Measurements from ENCODE around the gene RNF157.

RNF157 gene

DNA sequence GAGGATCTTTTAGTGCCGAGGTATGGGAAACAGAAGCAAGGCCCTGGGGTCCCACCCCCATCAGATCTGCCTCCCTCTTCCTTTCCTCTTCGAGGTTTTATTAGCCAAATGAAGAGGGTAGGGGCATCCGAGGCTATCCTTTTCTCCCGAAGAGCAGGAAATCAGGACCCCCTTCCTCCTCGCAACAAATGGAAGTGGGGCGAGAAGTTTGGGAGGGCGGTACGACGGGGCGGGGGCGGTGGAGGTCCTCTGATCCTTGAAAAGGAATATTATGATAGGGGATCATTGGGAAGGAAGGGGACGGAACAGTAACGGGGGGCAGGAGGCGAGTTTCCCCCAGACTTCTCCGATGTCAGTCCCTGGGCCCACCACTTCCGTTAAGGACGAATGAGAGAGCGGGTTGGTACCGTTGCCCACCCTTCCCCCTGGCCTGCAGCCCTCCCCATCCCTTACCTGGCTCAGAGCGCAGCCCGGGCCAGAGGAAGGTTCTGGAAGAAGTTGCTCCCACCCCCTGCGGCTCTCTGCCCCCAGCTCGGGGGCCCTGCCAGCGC, 99.6 kb downstream of the RNF157 start:
- Histone ChIP-seq H3K36me3 (no peaks in the 10 kb centered on the region), H3K9me3 (replicated peaks in 1 of 11) (no peaks in the 10 kb centered on the region), H4K20me1 (no peaks in the 10 kb centered on the region), H3K4me2 (peak overlapping the region; percentile 95 to 99 (median 98)), H3K27ac (peak overlapping the region in 1 of 11 experiments; percentile 46; a peak in 1 of 22 replicates), H3K4me3 (peak overlapping the region; percentile 52 to 71 (median 58); a peak in 18 of 20 replicates), H3K4me1 (peaks cover 59 to 85% (median 81%) of the 10 kb centered on the region in 10 experiments), H3K9ac (peak overlapping the region in 2 of 11 experiments; percentile 58 to 60; a peak in 2 of 22 replicates), H3K27me3 (peaks cover 29 to 60% (median 39%) of the 10 kb centered on the region in 11 experiments)
- no peak for TF ChIP-seq Cebpa-rat (IDR thresholded peaks at IDR 0.05)

DNA sequence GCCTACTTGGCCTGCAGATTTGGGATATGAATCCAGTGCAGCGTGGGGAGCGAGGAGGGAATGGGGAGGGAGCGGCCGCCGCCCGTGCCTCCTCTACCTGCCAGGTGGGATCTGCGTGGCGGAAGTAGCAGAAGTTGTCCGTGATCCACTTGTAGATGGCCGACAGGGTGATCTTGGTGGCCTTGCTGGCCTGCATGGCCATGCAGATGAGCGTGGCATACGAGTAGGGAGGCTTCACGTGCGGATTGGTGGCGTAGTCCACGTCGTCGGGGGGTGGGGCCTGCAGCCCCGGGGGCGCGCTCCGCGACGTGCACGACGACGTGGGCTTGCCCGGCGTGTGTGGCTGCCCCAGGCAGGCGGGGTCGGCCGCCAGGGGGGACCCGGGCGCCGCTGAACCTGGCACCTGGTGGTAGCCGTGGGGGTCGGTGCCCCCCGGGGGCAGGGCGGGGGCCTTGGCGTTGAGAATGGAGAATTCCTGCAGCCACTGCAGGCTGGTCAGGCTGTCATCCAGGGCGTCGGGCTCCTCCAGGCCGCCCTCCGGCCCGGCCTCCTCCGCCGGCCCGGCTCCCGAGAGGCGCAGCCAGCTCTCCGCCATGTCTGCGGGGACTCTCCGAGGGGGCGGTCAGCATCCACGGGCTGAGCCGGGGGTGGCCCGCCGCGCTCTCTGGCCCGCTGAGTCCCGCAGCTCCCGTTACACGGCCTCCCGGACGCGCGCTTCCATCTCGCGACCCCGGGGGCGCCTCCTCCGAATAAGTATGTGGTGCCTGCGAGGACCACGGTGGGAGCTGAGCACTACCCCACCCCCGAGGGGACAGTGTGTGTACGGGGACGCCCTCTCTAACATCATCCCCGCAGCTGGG, 100.3 kb downstream of the RNF157 start:
- peak overlapping the region in 7 of 11 experiments; percentile 98 to 99 (median 99); a peak in 9 of 22 replicates for H3K4me2 ChIP-seq
- no peak overlapping the region for H3K4me3 ChIP-seq
- H3K36me3 ChIP-seq = no peaks in the 10 kb centered on the region
- H3K27me3 ChIP-seq = peaks cover 29 to 60% (median 39%) of the 10 kb centered on the region in 11 experiments
- H3K27ac ChIP-seq = no peak overlapping the region
- H4K20me1 ChIP-seq = no peaks in the 10 kb centered on the region
- H3K9me3 ChIP-seq (replicated peaks in 1 of 11) = no peaks in the 10 kb centered on the region
- H3K9ac ChIP-seq = no peak overlapping the region
- TF ChIP-seq Cebpa-rat (IDR thresholded peaks at IDR 0.05) = no peak
- H3K4me1 ChIP-seq = peaks cover 52 to 85% (median 81%) of the 10 kb centered on the region in 10 experiments

DNA sequence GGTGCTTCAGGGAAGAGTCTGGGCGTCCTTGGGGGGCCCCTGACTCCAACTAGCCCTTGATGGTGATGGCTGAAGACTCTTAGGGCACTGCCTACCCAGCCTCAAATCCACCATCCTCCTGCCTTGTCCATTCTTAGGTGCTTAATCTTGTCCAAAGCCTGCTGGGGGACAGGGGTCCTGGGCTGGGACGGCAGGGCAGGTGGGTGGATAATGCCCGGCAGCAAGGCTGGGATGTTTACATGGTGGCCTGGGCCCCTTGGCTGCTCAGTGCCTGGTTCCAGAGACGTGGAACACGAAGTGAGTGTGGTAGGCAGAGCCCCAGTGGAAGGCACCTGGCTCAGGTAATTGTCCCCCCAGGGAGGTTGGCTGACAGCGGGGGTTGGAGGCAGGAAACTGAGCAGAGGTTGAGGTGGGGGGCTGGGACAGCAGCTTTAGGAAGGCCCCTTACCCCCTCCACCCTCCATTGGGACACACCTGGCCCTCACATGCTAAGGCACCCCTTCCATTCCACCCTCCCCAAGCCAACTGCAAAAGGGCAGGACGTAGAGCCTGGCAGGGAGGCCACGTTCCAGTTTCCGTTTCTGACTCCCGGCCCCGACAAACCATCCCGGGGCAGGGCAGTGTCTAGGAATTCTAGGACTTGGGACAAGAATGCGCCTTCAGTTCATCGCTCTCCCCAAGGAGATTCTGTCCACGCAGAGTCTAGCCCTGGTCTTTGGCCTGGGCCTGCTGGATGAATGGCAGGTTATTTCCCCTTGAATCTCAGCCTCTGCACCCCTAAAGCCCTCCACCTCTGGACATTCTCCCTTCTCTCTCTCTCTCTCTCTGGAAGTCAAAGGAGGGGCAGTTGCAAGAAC, 101.2 kb downstream of the RNF157 start:
- Histone ChIP-seq H3K27ac (no peak overlapping the region), H3K9me3 (replicated peaks in 1 of 11) (no peaks in the 10 kb centered on the region), H3K4me3 (no peak overlapping the region), H3K36me3 (no peaks in the 10 kb centered on the region), H3K9ac (no peak overlapping the region), H3K4me2 (peak overlapping the region in 1 of 11 experiments; percentile 97; a peak in 2 of 22 replicates), H3K4me1 (peaks cover 43 to 85% (median 78%) of the 10 kb centered on the region in 10 experiments), H3K27me3 (peaks cover 29 to 60% (median 39%) of the 10 kb centered on the region in 11 experiments), H4K20me1 (no peaks in the 10 kb centered on the region)
- TF ChIP-seq Cebpa-rat (IDR thresholded peaks at IDR 0.05) = no peak

DNA sequence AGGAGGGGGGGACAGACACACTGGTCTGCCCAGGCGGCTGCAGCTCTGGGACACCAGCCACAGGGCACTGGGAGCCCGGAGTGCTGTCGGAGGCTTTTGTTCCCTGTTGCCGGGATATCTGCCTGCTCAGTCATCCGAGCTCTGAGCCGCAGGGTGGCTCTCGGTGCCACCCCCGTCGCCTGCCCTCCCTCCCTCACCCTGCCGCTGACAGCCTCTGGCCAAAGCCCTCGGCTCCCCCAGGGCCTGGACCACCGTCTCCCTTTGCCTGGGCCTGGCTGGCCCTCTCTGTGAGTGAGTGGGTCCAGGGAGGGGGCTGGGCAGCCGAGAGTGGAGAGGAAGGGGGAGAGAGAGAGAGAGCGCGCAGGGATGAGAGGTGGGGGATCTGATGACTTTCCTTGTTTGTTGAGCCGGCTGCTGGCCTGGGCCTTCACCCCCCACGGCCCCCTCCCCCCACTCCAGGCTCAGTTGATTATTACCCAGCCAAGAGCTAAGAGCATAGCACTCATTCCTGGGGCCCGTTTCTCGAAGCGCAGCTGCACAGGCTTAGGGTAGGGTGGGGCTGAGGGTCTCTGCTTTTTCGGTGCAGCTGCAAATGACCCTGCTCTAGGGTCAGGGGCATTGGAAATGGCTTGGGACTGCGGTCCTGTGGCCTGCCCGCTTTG, 101.9 kb downstream of the RNF157 start:
- Histone ChIP-seq H3K4me2 (peak overlapping the region in 9 of 11 experiments; percentile 68 to 97 (median 92); a peak in 15 of 22 replicates), H3K9ac (no peak overlapping the region), H3K9me3 (replicated peaks in 1 of 11) (no peaks in the 10 kb centered on the region), H4K20me1 (no peaks in the 10 kb centered on the region), H3K4me3 (no peak overlapping the region), H3K36me3 (no peaks in the 10 kb centered on the region), H3K4me1 (peaks cover 41 to 85% (median 78%) of the 10 kb centered on the region in 10 experiments), H3K27ac (no peak overlapping the region), H3K27me3 (peaks cover 29 to 60% (median 39%) of the 10 kb centered on the region in 11 experiments)
- no peak for TF ChIP-seq Cebpa-rat (IDR thresholded peaks at IDR 0.05)

DNA sequence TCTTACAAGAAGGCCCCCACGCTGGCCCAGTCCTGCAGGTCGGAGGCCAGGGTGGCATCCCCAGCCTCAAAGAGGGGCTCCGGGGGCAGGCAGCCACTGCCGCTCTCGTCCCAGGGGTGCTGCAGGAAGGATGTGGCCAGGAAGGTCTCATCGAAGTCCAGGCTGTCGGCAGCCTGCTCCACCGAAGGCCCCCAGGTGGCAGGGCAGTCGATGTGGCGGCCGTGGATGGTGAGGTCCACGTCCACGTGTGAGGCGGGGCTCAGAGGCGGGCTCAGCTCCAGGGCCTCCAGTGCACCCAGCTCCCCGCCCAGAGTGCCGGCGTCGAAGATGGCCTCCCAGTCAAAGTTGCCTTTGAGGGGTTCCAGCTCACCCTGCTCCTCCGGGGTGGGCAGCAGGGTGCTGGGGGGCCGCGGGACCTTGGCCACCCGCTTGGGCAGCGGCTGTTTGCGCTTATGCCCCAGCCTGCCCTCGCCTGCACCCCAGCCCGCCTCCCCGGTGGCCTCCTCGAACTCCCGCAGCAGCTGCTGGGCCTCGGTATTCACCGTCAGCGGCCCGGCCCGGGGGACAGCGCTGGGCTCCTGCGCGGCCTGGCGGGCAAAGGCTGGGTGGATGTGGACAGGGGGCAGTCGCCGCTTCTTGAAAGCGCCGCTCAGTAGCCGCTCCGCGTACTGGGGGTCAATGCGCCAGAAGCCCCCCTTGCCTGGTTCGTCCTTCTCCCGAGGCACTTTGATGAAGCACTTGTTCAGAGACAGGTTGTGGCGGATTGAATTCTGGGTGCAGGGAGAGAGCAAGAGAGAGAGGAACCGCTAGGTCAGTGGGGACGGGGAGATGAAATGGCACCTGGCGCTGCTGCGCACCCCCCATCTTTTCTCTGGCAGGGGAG, 102.7 kb downstream of the RNF157 start:
- H3K9me3 ChIP-seq (replicated peaks in 1 of 11) = no peaks in the 10 kb centered on the region
- TF ChIP-seq Cebpa-rat (IDR thresholded peaks at IDR 0.05) = no peak
- peak overlapping the region; percentile 44 to 97 (median 81) for H3K4me2 ChIP-seq
- H4K20me1 ChIP-seq = no peaks in the 10 kb centered on the region
- peaks cover 33 to 84% (median 77%) of the 10 kb centered on the region in 10 experiments for H3K4me1 ChIP-seq
- no peaks in the 10 kb centered on the region for H3K36me3 ChIP-seq
- 0 out of 20 replicates have a peak overlapping the region, but pooled peaks of 1 of the 10 experiments have one; percentile 35 for H3K4me3 ChIP-seq
- H3K27me3 ChIP-seq = peaks cover 29 to 60% (median 39%) of the 10 kb centered on the region in 11 experiments
- peak overlapping the region in 5 of 11 experiments; percentile 30 to 64 (median 55); a peak in 10 of 22 replicates for H3K9ac ChIP-seq
- peak overlapping the region in 4 of 11 experiments; percentile 9 to 62 (median 50); a peak in 5 of 22 replicates for H3K27ac ChIP-seq

DNA sequence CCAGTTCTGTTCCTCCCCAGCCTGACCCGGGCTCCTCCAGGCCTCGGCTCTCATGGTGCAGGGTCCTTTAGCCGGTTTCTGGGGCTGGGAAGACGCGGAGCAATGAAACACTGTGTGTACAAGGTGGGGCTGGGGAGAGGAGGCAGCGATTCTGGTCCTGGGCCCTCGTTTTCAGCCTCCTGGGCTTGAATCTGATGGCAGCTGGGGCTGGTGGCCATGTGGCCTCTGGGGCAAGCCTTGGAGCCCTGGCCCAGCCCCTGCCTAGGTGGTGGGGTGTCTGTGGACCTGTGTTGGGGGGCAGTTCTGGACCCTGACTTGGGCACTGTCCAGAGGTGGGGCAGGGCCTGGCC, 103.3 kb downstream of the RNF157 start:
- no peaks in the 10 kb centered on the region for H3K36me3 ChIP-seq
- H3K9ac ChIP-seq = peak overlapping the region in 5 of 11 experiments; percentile 30 to 64 (median 55); a peak in 10 of 22 replicates
- H3K27ac ChIP-seq = peak overlapping the region in 5 of 11 experiments; percentile 9 to 62 (median 43); a peak in 6 of 22 replicates
- H3K4me2 ChIP-seq = peak overlapping the region; percentile 44 to 97 (median 81); a peak in 20 of 22 replicates
- peaks cover 27 to 78% (median 71%) of the 10 kb centered on the region in 10 experiments for H3K4me1 ChIP-seq
- no peaks in the 10 kb centered on the region for H4K20me1 ChIP-seq
- no peaks in the 10 kb centered on the region for H3K9me3 ChIP-seq (replicated peaks in 1 of 11)
- no peak for TF ChIP-seq Cebpa-rat (IDR thresholded peaks at IDR 0.05)
- 0 out of 20 replicates have a peak overlapping the region, but pooled peaks of 1 of the 10 experiments have one; percentile 35 for H3K4me3 ChIP-seq
- peaks cover 29 to 54% (median 36%) of the 10 kb centered on the region in 11 experiments for H3K27me3 ChIP-seq

DNA sequence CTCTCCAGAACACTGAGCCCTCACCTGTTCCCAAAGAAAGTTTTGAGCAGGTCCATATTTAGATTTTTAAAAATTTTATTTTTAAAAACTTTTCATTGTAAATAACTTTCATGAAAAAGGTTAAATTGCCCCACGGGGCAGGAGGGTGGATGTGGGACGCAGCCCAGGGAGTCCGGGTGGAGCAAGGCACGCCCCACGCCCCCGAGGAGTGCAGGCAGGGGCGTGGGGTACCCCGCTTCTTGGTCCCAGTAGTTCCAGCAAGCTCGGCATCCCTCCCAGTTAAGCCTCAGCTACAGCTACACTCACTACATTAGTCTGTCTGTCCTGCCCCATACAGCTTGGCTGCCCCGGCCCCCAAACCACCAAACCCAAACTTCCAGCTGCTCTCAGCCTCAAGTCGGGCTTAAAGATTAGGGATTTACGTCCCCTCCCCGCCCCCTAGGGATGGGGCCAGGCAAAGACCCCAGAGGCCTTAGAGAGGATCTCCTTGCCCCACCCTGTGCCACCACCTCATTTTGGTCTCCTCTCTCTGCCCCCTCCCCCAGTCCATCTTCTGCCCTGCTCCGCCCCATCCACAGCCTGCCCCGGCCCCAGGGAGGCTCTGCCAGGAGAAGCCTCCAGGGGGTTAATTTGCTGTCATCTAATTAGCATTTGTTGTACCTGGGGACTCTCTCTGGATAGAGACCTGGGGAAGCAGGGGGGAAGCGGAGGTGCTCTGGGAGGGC, 103.9 kb downstream of the RNF157 start:
- Histone ChIP-seq H4K20me1 (no peaks in the 10 kb centered on the region), H3K9ac (peak overlapping the region in 5 of 11 experiments; percentile 30 to 64 (median 55); a peak in 9 of 22 replicates), H3K4me2 (peak overlapping the region; percentile 23 to 97 (median 81); a peak in 18 of 22 replicates), H3K4me3 (no peak overlapping the region), H3K27ac (peak overlapping the region in 5 of 11 experiments; percentile 9 to 62 (median 43); a peak in 6 of 22 replicates), H3K36me3 (no peaks in the 10 kb centered on the region), H3K9me3 (replicated peaks in 1 of 11) (no peaks in the 10 kb centered on the region), H3K4me1 (peaks cover 22 to 73% (median 65%) of the 10 kb centered on the region in 10 experiments), H3K27me3 (peaks cover 26 to 49% (median 32%) of the 10 kb centered on the region in 11 experiments)
- no peak for TF ChIP-seq Cebpa-rat (IDR thresholded peaks at IDR 0.05)
